Neuronal stem cell (in vitro differentiated cells): Measurements from ENCODE around the gene NPR1.
A peak's percentile ranks its signal among the peaks of the same experiment; 100 is the strongest.
"Not testable (repeated sequence)": the region's sequence is repeated elsewhere in the genome, so short reads cannot be mapped to it uniquely, and the experiment has no call there.

Experiments
- DNase-seq: peaks from one replicate; pipeline ENCODE4 v3.0.0-alpha.2; 2013; ENCODE audit warnings: low spot score
- H2AFZ ChIP-seq: one replicate; pipeline ENCODE4 v1.6.1; 2013; ENCODE audit warnings: mild to moderate bottlenecking, low read length, inconsistent platforms
- H2AK5ac ChIP-seq: 2 replicates; pipeline ENCODE4 v1.6.1; 2013; ENCODE audit warnings: low read depth, mild to moderate bottlenecking, inconsistent platforms, low read length, moderate library complexity, mixed read lengths
- H2BK120ac ChIP-seq: 2 replicates; pipeline ENCODE4 v1.6.1; 2013; ENCODE audit warnings: low read depth, mild to moderate bottlenecking, inconsistent platforms, low read length, moderate library complexity, mixed read lengths
- H2BK12ac ChIP-seq: one replicate; pipeline ENCODE4 v1.6.1; 2013; ENCODE audit warnings: low read length, inconsistent platforms
- H2BK15ac ChIP-seq: 2 replicates; pipeline ENCODE4 v1.6.1; 2013; ENCODE audit warnings: mild to moderate bottlenecking, low read length, inconsistent platforms, mixed read lengths
- H2BK5ac ChIP-seq: one replicate; pipeline ENCODE4 v1.6.1; 2013; ENCODE audit warnings: inconsistent platforms, mild to moderate bottlenecking, low read length, moderate library complexity
- H3K14ac ChIP-seq: one replicate; pipeline ENCODE4 v1.6.1; 2013; ENCODE audit warnings: low read length, inconsistent platforms
- H3K18ac ChIP-seq: 2 replicates; pipeline ENCODE4 v1.6.1; 2013; ENCODE audit warnings: low read length, inconsistent platforms
- H3K23ac ChIP-seq: 2 replicates; pipeline ENCODE4 v1.6.1; 2013; ENCODE audit warnings: low read depth, mild to moderate bottlenecking, mixed read lengths, low read length, inconsistent platforms; ENCODE audit not compliant: poor library complexity
- H3K27ac ChIP-seq: replicated peaks from 3 replicates; pipeline ENCODE4 v1.5.1; 2013; ENCODE audit warnings: low read length, inconsistent platforms
- H3K27me3 ChIP-seq, 3 experiments: 2 replicates each; pipeline ENCODE4 v1.6.1; 2013; ENCODE audit warnings: low read length in 3 of 3, mild to moderate bottlenecking in 2 of 3, inconsistent platforms in 1 of 3, low read depth in 1 of 3, mixed read lengths in 1 of 3, moderate library complexity in 1 of 3; ENCODE audit not compliant: control insufficient read depth in 3 of 3, insufficient read depth in 3 of 3
- H3K36me3 ChIP-seq, 2 donors: replicated peaks in 1 of 2; 2 replicates each; pipeline ENCODE4 v1.6.1; 2013; ENCODE audit warnings: low read length in 2 of 2; ENCODE audit not compliant: control insufficient read depth in 2 of 2, insufficient read depth in 2 of 2
- H3K4ac ChIP-seq: 2 replicates; pipeline ENCODE4 v1.6.1; 2013; ENCODE audit warnings: inconsistent platforms, mild to moderate bottlenecking, low read length, moderate library complexity
- H3K4me1 ChIP-seq, 2 donors: 1 replicate in 1 of 2; 2 replicates in 1 of 2; pipeline ENCODE4 v1.6.1; 2013; ENCODE audit warnings: low read length in 2 of 2, low read depth in 1 of 2; ENCODE audit not compliant: control insufficient read depth in 2 of 2, insufficient read depth in 1 of 2
- H3K4me2 ChIP-seq: one replicate; pipeline ENCODE4 v1.6.1; 2013; ENCODE audit warnings: mild to moderate bottlenecking, low read length, inconsistent platforms; ENCODE audit not compliant: insufficient read depth, poor library complexity, severe bottlenecking
- H3K4me3 ChIP-seq, 2 donors: 2 replicates each; pipeline ENCODE4 v1.5.1; 2013; ENCODE audit warnings: low read length in 2 of 2, mild to moderate bottlenecking in 2 of 2, inconsistent platforms in 1 of 2, moderate library complexity in 1 of 2
- H3K79me1 ChIP-seq: one replicate; pipeline ENCODE4 v1.6.1; 2013; ENCODE audit warnings: low read depth, mild to moderate bottlenecking, inconsistent platforms, low read length, moderate library complexity
- H3K9ac ChIP-seq: one replicate; pipeline ENCODE4 v1.6.1; 2013; ENCODE audit warnings: mild to moderate bottlenecking, low read depth, low read length, inconsistent platforms; ENCODE audit not compliant: poor library complexity
- H3K9me3 ChIP-seq, 2 donors: replicated peaks in 1 of 2; 2 replicates each; pipeline versions ENCODE3 to v1.6.1; 2013; ENCODE audit warnings: low read length in 2 of 2, mild to moderate bottlenecking in 2 of 2, inconsistent platforms in 1 of 2, low read depth in 1 of 2, mixed read lengths in 1 of 2, moderate library complexity in 1 of 2; ENCODE audit not compliant: control insufficient read depth in 2 of 2, insufficient read depth in 1 of 2
- H4K8ac ChIP-seq: one replicate; pipeline ENCODE4 v1.6.1; 2013; ENCODE audit warnings: low read depth, mild to moderate bottlenecking, inconsistent platforms, low read length, moderate library complexity
- H4K91ac ChIP-seq: one replicate; pipeline ENCODE4 v1.6.1; 2013; ENCODE audit warnings: low read length, low read depth, mild to moderate bottlenecking, inconsistent platforms; ENCODE audit not compliant: poor library complexity
- WGBS, 2 donors: extraction: QIAGEN DNeasy Blood & Tissue Kit; methylation state at CpG; one replicate each; pipeline ENCODE4 v1.1.7; 2013; ENCODE audit warnings: missing lambda C conversion rate in 2 of 2, mixed read lengths in 1 of 2; ENCODE audit not compliant: insufficient read length in 2 of 2, insufficient replicate concordance in 1 of 2; ENCODE audit errors: extremely low coverage in 2 of 2; 5-methylcytosine and 5-hydroxymethylcytosine counted together

Gene NPR1

GRCh38 chr1:153724634-153725033 is 46.1 kb downstream of the NPR1 start:
- not testable (repeated sequence) for H3K14ac ChIP-seq, H3K18ac ChIP-seq, H3K9me3 ChIP-seq, H3K4me1 ChIP-seq, H2AFZ ChIP-seq, H2BK12ac ChIP-seq, H2BK15ac ChIP-seq, H3K27ac ChIP-seq, H3K4me2 ChIP-seq, H2BK120ac ChIP-seq, H3K4ac ChIP-seq, H3K27me3 ChIP-seq, H3K79me1 ChIP-seq, H3K9ac ChIP-seq, H2AK5ac ChIP-seq, H4K91ac ChIP-seq, H4K8ac ChIP-seq, H2BK5ac ChIP-seq, DNase-seq, H3K4me3 ChIP-seq, H3K23ac ChIP-seq, H3K36me3 ChIP-seq
- no CpG with 5 or more reads among the region's 4 CpGs for WGBS, 2 donors

GRCh38 chr1:153727463-153728304 is 49.2 kb downstream of the NPR1 start, which contains the start of gene INTS3:
TSS of gene INTS3 (plus strand) at chr1:153728050. CDS start at chr1:153728635, 585 bp downstream.
- peaks cover 5% of the 10 kb centered on the region for H3K79me1 ChIP-seq
- peak; percentile 100 for DNase-seq
- no peaks in the 10 kb centered on the region for H3K9me3 ChIP-seq
- H2AK5ac ChIP-seq, result peak within 1 kb of the TSS; percentile 79
- H2BK120ac ChIP-seq, result no peak within 1 kb of the TSS
- no CpG with 5 or more reads among the region's 49 CpGs for WGBS, 2 donors
- peak within 1 kb of the TSS; percentile 84 to 87 for H3K4me3 ChIP-seq
- H3K27me3 ChIP-seq, result no peaks in the 10 kb centered on the region
- H3K18ac ChIP-seq, result peak within 1 kb of the TSS; percentile 95
- peak within 1 kb of the TSS; percentile 95 for H3K9ac ChIP-seq
- peak within 1 kb of the TSS; percentile 63 for H2BK15ac ChIP-seq
- peak within 1 kb of the TSS; percentile 92 for H3K23ac ChIP-seq
- peak within 1 kb of the TSS; percentile 70 for H4K8ac ChIP-seq
- H3K4me1 ChIP-seq, result peaks cover 3 to 18% of the 10 kb centered on the region in 2 donors
- peak within 1 kb of the TSS; percentile 90 for H4K91ac ChIP-seq
- H3K14ac ChIP-seq, result no peak within 1 kb of the TSS
- H2BK5ac ChIP-seq, result peak within 1 kb of the TSS; percentile 45
- H3K4ac ChIP-seq, result no peak within 1 kb of the TSS
- H3K36me3 ChIP-seq, result peaks cover 0 to 16% of the 10 kb centered on the region in 2 donors
- H3K4me2 ChIP-seq, result peak within 1 kb of the TSS; percentile 92
- peak within 1 kb of the TSS; percentile 90 for H2AFZ ChIP-seq
- peak within 1 kb of the TSS; percentile 78 for H3K27ac ChIP-seq
- H2BK12ac ChIP-seq, result no peak within 1 kb of the TSS

DNA sequence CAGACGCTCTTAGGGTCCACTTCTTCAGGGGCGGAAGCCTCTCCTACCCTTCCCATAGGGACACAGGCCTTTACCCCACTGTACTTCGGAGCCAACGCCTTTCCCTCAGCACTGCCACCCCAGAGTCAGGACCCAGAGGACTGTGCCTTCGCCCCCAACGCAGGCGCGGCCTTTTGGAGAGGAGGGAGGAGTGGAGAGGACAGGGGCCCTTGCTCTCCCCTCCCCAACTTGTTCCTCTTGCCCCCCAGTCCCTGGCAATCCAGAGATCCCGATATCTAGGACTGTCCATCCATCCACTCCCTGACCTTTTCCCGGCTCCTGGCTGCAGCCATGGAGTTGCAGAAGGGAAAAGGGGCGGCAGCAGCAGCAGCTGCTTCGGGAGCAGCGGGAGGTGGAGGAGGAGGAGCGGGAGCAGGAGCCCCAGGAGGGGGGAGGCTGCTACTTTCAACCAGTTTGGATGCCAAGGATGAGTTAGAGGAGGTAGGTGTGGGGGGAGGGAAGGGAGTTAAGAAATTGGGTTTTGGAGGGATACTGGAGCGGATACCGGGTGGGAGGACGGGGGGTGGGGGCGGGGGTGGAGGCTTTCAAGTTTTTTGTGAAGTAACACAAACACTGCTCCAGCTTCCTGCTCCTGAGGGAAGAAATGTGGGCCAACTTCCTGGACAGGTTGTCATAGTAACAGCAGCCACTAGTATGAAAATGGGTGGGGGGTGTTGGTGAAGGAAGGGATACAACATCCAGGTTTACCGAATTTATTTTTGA is 50.0 kb downstream of the NPR1 start:
- H3K4me2 ChIP-seq, result peak overlapping the region; percentile 79
- peak overlapping the region; percentile 94 for H3K18ac ChIP-seq
- H3K36me3 ChIP-seq, result peaks cover 0 to 22% of the 10 kb centered on the region in 2 donors
- H3K79me1 ChIP-seq, result peaks cover 5% of the 10 kb centered on the region
- H2BK12ac ChIP-seq, result no peak overlapping the region
- peak overlapping the region; percentile 95 for H3K9ac ChIP-seq
- H2BK15ac ChIP-seq, result peak overlapping the region; percentile 63
- H2AK5ac ChIP-seq, result peak overlapping the region; percentile 79
- H4K8ac ChIP-seq, result peak overlapping the region; percentile 70
- WGBS, 2 donors, result no CpG with 5 or more reads among the region's 19 CpGs
- peak overlapping the region; percentile 78 for H3K27ac ChIP-seq
- H3K9me3 ChIP-seq, result no peaks in the 10 kb centered on the region
- no peak for DNase-seq
- H2BK5ac ChIP-seq, result peak overlapping the region; percentile 45
- no peaks in the 10 kb centered on the region for H3K27me3 ChIP-seq
- H4K91ac ChIP-seq, result no peak overlapping the region
- H3K4me3 ChIP-seq, result peak overlapping the region; percentile 84 to 87
- H3K14ac ChIP-seq, result no peak overlapping the region
- H3K23ac ChIP-seq, result peak overlapping the region; percentile 83
- no peak overlapping the region for H3K4ac ChIP-seq
- peak overlapping the region; percentile 76 for H2AFZ ChIP-seq
- peaks cover 3 to 18% of the 10 kb centered on the region in 2 donors for H3K4me1 ChIP-seq
- H2BK120ac ChIP-seq, result no peak overlapping the region
